HepG2 (cell line): ENCODE results near the gene DQX1. TPM values are rescaled to one million over a fixed set of nuclear protein-coding genes. Genes with fewer than 3 reads are reported as not detected.
A peak's percentile ranks its signal among the peaks of the same experiment; 100 is the strongest.

Source experiments
- CBX2 ChIP-seq, 2 experiments: fragments of 200-600 bp in 1 of 2; sonication (generic); formaldehyde crosslinking in 1 of 2; IDR thresholded peaks; 2 replicates each; pipeline versions ENCODE4 v1.7.0 to v1.8.1; 2018 to 2022; ENCODE audit warnings: low read depth in 2 of 2, low read length in 1 of 2, mild to moderate bottlenecking in 1 of 2, missing genetic modification reagents in 1 of 2
- SYNCRIP ChIP-seq: fragments of 200-400 bp; formaldehyde crosslinking; IDR thresholded peaks from 2 replicates; pipeline ENCODE4 v1.6.1; 2018; ENCODE audit warnings: mild to moderate bottlenecking, low read depth, low read length; ENCODE audit not compliant: insufficient read depth
- TAF15 ChIP-seq: fragments of 200-400 bp; formaldehyde crosslinking; IDR thresholded peaks from one replicate; pipeline ENCODE4 v1.6.1; 2018; ENCODE audit warnings: mild to moderate bottlenecking, low read depth, low read length; ENCODE audit not compliant: poor library complexity, severe bottlenecking
- ZNF75D ChIP-seq: sonication (generic); formaldehyde crosslinking; IDR thresholded peaks from 2 replicates; pipeline ENCODE4 v1.8.1; 2023; ENCODE audit warnings: missing genetic modification reagents, mild to moderate bottlenecking, borderline replicate concordance
- polyA plus RNA-seq, 8 experiments: library from polyadenylated mRNA; depleted of rRNA in 3 of 8; stranded (reverse) in 7 of 8; unstranded in 1 of 8; fragments of >200 nt; fragmentation: Illumina TruSeq in 4 of 8; extraction: Trizol in 4 of 8; gene quantifications; 2 replicates each; pipeline versions ENCODE4 v1.2.1 to v1.2.3, GENCODE V29; 2011 to 2016; ENCODE audit warnings: low read depth in 4 of 8, missing spikeins in 1 of 8, mixed read lengths in 1 of 8; ENCODE audit not compliant: insufficient read depth in 1 of 8
- total RNA-seq, 5 experiments: library from RNA; depleted of rRNA; stranded (reverse); fragments of >200 nt; fragmentation: Illumina TruSeq; extraction: Trizol; gene quantifications; 2 replicates each; pipeline ENCODE4 v1.2.3, GENCODE V29; 2016; ENCODE audit warnings: low read depth in 1 of 5
- TF ChIP-seq, protein P1 (sequence below): sonication (generic); formaldehyde crosslinking; IDR thresholded peaks from 2 replicates; pipeline ENCODE4 v1.8.0; 2022; ENCODE audit warnings: missing genetic modification reagents, mild to moderate bottlenecking, borderline replicate concordance
- TF ChIP-seq, protein P2 (sequence below): sonication (generic); formaldehyde crosslinking; IDR thresholded peaks from 2 replicates; pipeline ENCODE4 v1.8.1; 2022; ENCODE audit warnings: low read depth, mild to moderate bottlenecking, missing genetic modification reagents
- TF ChIP-seq, protein P3 (sequence below): sonication (generic); formaldehyde crosslinking; IDR thresholded peaks from 2 replicates; pipeline ENCODE4 v1.8.0; 2022; ENCODE audit warnings: mild to moderate bottlenecking, missing genetic modification reagents, borderline replicate concordance
- TF ChIP-seq, protein P4 (sequence below): sonication (generic); formaldehyde crosslinking; IDR thresholded peaks from 2 replicates; pipeline ENCODE4 v1.4.0; 2020; ENCODE audit warnings: missing genetic modification reagents, mild to moderate bottlenecking, borderline replicate concordance
- TF ChIP-seq, protein P5 (sequence below): sonication (generic); formaldehyde crosslinking; IDR thresholded peaks from 2 replicates; pipeline ENCODE4 v1.4.0; 2020; ENCODE audit warnings: mild to moderate bottlenecking, low read depth, missing genetic modification reagents
- TF ChIP-seq, protein P6 (sequence below): sonication (generic); formaldehyde crosslinking; IDR thresholded peaks from 2 replicates; pipeline ENCODE4 v1.4.0; 2020; ENCODE audit warnings: missing genetic modification reagents

DQX1 gene
- total and polyA plus RNA-seq, 2 of the 13 experiments (the other 11 are each of a cell fraction or from before 2014, with no cell fraction given): 27.6 to 89.8 TPM

DNA sequence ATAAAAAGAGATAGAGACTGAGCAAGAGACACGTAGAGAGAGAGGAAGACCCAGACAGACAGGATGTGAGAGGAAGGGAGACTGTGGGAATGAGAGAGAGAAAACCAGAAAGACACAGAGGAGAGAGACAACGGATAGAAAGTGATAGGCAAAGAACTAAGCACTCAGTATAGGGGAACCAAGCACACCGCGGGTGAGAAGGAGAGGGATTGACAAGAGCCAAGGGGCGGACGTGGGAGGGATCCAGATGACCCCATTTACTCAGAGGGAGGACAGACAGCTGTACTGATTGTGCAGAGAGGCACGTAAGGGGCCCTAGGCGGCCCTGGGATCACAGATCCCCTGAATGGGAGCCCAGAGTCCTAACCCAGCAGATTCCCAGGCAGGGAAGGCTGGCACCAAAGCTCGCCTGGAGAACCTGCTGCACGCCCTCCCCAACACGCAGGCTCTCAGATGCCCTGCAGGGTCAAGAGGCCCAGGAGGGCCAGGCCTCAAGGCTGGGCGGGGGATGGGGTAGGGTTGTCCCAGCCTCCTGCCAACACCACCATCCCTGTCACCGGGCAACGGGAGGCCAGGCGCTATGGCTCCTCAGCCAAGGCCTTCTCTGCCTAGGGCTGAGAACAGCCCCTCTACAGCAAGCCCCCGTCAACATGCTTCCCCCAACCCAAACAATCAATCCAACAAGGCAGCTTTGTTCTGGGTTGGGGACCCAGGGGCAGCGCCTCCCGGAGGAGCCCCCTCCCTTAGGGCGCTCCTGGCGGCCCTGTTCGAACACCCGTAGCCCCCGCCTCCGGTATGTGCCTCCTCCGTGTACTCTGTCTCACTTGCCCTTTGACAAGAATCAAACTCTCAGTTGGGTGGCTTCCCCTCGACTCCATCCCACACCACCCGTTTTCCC lies 27.1 kb upstream of the DQX1 start (continued):
- TF ChIP-seq, protein P1, sequence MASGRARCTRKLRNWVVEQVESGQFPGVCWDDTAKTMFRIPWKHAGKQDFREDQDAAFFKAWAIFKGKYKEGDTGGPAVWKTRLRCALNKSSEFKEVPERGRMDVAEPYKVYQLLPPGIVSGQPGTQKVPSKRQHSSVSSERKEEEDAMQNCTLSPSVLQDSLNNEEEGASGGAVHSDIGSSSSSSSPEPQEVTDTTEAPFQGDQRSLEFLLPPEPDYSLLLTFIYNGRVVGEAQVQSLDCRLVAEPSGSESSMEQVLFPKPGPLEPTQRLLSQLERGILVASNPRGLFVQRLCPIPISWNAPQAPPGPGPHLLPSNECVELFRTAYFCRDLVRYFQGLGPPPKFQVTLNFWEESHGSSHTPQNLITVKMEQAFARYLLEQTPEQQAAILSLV: peak; percentile 19; the same call in 1 of the 2 replicates
- TF ChIP-seq CBX2 (IDR thresholded peaks at IDR 0.05; ENCODE audit: low read depth, low read length) (no peak), CBX2 (CRISPR knock-in tag; IDR thresholded peaks at IDR 0.05; ENCODE audit: low read depth) (no peak), SYNCRIP (no peak), TAF15 (no peak), ZNF75D (CRISPR knock-in tag) (no peak)
- TF ChIP-seq, protein P2, sequence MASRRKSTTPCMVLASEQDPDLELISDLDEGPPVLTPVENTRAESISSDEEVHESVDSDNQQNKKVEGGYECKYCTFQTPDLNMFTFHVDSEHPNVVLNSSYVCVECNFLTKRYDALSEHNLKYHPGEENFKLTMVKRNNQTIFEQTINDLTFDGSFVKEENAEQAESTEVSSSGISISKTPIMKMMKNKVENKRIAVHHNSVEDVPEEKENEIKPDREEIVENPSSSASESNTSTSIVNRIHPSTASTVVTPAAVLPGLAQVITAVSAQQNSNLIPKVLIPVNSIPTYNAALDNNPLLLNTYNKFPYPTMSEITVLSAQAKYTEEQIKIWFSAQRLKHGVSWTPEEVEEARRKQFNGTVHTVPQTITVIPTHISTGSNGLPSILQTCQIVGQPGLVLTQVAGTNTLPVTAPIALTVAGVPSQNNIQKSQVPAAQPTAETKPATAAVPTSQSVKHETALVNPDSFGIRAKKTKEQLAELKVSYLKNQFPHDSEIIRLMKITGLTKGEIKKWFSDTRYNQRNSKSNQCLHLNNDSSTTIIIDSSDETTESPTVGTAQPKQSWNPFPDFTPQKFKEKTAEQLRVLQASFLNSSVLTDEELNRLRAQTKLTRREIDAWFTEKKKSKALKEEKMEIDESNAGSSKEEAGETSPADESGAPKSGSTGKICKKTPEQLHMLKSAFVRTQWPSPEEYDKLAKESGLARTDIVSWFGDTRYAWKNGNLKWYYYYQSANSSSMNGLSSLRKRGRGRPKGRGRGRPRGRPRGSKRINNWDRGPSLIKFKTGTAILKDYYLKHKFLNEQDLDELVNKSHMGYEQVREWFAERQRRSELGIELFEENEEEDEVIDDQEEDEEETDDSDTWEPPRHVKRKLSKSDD: no peak
- TF ChIP-seq, protein P3, sequence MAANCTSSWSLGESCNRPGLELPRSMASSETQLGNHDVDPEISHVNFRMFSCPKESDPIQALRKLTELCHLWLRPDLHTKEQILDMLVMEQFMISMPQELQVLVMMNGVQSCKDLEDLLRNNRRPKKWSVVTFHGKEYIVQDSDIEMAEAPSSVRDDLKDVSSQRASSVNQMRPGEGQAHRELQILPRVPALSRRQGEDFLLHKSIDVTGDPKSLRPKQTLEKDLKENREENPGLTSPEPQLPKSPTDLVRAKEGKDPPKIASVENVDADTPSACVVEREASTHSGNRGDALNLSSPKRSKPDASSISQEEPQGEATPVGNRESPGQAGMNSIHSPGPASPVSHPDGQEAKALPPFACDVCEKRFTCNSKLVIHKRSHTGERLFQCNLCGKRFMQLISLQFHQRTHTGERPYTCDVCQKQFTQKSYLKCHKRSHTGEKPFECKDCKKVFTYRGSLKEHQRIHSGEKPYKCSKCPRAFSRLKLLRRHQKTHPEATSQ: no peak
- TF ChIP-seq, protein P4, sequence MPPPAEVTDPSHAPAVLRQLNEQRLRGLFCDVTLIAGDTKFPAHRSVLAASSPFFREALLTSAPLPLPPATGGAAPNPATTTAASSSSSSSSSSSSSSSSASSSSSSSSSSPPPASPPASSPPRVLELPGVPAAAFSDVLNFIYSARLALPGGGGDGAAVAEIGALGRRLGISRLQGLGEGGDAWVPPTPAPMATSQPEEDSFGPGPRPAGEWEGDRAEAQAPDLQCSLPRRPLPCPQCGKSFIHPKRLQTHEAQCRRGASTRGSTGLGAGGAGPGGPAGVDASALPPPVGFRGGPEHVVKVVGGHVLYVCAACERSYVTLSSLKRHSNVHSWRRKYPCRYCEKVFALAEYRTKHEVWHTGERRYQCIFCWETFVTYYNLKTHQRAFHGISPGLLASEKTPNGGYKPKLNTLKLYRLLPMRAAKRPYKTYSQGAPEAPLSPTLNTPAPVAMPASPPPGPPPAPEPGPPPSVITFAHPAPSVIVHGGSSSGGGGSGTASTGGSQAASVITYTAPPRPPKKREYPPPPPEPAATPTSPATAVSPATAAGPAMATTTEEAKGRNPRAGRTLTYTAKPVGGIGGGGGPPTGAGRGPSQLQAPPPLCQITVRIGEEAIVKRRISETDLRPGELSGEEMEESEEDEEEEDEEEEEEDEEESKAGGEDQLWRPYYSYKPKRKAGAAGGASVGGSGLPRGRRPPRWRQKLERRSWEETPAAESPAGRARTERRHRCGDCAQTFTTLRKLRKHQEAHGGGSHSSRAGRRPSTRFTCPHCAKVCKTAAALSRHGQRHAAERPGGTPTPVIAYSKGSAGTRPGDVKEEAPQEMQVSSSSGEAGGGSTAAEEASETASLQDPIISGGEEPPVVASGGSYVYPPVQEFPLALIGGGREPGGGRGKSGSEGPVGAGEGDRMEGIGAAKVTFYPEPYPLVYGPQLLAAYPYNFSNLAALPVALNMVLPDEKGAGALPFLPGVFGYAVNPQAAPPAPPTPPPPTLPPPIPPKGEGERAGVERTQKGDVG (CRISPR knock-in tag): no peak
- TF ChIP-seq, protein P5, sequence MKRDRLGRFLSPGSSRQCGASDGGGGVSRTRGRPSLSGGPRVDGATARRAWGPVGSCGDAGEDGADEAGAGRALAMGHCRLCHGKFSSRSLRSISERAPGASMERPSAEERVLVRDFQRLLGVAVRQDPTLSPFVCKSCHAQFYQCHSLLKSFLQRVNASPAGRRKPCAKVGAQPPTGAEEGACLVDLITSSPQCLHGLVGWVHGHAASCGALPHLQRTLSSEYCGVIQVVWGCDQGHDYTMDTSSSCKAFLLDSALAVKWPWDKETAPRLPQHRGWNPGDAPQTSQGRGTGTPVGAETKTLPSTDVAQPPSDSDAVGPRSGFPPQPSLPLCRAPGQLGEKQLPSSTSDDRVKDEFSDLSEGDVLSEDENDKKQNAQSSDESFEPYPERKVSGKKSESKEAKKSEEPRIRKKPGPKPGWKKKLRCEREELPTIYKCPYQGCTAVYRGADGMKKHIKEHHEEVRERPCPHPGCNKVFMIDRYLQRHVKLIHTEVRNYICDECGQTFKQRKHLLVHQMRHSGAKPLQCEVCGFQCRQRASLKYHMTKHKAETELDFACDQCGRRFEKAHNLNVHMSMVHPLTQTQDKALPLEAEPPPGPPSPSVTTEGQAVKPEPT: no peak
- TF ChIP-seq, protein P6, sequence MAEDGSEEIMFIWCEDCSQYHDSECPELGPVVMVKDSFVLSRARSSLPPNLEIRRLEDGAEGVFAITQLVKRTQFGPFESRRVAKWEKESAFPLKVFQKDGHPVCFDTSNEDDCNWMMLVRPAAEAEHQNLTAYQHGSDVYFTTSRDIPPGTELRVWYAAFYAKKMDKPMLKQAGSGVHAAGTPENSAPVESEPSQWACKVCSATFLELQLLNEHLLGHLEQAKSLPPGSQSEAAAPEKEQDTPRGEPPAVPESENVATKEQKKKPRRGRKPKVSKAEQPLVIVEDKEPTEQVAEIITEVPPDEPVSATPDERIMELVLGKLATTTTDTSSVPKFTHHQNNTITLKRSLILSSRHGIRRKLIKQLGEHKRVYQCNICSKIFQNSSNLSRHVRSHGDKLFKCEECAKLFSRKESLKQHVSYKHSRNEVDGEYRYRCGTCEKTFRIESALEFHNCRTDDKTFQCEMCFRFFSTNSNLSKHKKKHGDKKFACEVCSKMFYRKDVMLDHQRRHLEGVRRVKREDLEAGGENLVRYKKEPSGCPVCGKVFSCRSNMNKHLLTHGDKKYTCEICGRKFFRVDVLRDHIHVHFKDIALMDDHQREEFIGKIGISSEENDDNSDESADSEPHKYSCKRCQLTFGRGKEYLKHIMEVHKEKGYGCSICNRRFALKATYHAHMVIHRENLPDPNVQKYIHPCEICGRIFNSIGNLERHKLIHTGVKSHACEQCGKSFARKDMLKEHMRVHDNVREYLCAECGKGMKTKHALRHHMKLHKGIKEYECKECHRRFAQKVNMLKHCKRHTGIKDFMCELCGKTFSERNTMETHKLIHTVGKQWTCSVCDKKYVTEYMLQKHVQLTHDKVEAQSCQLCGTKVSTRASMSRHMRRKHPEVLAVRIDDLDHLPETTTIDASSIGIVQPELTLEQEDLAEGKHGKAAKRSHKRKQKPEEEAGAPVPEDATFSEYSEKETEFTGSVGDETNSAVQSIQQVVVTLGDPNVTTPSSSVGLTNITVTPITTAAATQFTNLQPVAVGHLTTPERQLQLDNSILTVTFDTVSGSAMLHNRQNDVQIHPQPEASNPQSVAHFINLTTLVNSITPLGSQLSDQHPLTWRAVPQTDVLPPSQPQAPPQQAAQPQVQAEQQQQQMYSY (CRISPR knock-in tag): no peak
